ENCODE results near the gene ZNF212.
"Not testable (repeated sequence)": the region's sequence is repeated elsewhere in the genome, so short reads cannot be mapped to it uniquely, and the experiment has no call there.

DNA sequence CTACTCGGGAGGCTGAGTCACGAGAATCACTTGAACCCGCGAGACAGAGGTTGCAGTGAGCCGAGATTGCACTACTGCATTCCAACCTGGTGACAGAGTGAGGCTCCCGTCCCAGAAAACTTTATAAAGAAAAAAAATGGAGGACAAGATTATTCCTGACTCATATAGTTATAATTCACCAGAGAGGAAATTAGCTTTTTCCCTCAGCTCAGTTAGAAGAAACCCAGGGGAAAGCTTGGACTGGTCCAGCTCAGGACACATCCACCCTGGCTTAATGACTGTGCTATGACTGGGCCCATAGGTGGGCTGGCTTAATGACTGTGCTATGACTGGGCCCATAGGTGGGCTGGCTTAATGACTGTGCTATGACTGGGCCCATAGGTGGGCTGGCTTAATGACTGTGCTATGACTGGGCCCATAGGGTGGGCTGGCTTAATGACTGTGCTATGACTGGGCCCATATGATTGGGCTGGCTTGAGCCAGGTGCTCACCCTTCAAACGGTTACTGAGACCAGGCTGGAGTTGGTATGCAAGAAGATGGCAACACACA lies 5.7 kb upstream of the ZNF212 start:
- TF ChIP-seq, protein P1, sequence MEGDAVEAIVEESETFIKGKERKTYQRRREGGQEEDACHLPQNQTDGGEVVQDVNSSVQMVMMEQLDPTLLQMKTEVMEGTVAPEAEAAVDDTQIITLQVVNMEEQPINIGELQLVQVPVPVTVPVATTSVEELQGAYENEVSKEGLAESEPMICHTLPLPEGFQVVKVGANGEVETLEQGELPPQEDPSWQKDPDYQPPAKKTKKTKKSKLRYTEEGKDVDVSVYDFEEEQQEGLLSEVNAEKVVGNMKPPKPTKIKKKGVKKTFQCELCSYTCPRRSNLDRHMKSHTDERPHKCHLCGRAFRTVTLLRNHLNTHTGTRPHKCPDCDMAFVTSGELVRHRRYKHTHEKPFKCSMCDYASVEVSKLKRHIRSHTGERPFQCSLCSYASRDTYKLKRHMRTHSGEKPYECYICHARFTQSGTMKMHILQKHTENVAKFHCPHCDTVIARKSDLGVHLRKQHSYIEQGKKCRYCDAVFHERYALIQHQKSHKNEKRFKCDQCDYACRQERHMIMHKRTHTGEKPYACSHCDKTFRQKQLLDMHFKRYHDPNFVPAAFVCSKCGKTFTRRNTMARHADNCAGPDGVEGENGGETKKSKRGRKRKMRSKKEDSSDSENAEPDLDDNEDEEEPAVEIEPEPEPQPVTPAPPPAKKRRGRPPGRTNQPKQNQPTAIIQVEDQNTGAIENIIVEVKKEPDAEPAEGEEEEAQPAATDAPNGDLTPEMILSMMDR (IDR thresholded peaks at IDR 0.05): not testable (repeated sequence)
- not testable (repeated sequence) for TF ChIP-seq POLR2AphosphoS5 (IDR thresholded peaks at IDR 0.05); POLR2A (IDR thresholded peaks at IDR 0.05; ENCODE audit: low read depth); EP300 (IDR thresholded peaks at IDR 0.05)
